ENCODE data around the gene EXOC7.

The EXOC7 gene

DNA sequence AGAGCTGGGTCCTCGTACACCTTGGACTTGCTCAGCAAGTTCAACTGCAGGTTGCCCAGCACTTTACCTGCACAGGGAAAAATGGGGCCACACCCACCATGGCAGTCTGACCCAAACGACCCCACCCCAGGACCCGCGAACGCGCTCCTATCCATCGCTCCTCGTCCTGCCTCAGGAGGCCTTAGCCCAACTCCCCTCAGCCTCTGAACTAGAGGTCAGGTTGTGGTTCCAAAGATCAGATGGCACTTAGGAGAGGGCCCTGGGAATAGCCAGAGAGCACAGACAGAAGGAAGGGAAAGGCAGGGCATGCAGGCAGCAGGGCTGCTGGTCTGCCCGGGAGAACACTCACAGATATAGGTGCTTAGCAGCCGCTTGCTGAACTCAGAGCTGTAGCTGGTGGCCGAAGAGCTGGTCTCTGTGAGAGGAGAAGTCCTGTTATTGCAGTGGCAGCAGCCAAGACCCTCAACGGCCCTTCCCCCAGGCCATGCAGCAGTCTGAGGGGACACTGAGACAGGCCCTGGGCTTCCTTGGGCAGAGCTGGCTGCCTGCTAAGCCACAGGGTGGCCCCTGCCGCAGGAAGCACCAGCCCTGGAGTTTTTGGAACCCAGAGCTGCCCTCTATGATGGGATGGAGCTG, 17.7 kb downstream of the EXOC7 start:
- no peak for DNase-seq
- CTCF ChIA-PET: no interaction called here
- Histone ChIP-seq H3K36me3 (ENCODE audit: control insufficient read depth in 4 of 4, insufficient read depth in 4 of 4, low read length in 3 of 4) (peaks cover 6 to 91% (median 71%) of the 10 kb centered on the region in 4 experiments), H3K4me1 (ENCODE audit: control extremely low read depth in 1 of 4, control insufficient read depth in 4 of 4, insufficient read depth in 4 of 4, low read length in 3 of 4) (no peaks in the 10 kb centered on the region), H3K27ac (ENCODE audit: insufficient read depth in 1 of 2, low read depth in 1 of 2, low read length in 2 of 2, poor library complexity in 1 of 2, severe bottlenecking in 2 of 2) (no peak overlapping the region), H3K9me3 (ENCODE audit: control extremely low read depth in 1 of 5, control insufficient read depth in 4 of 5, insufficient read depth in 2 of 5, low read depth in 1 of 5, low read length in 4 of 5) (no peaks in the 10 kb centered on the region), H3K27me3 (replicated peaks in 2 of 5; ENCODE audit: control insufficient read depth in 4 of 5, insufficient read depth in 5 of 5, low read length in 4 of 5) (no peaks in the 10 kb centered on the region), H3K4me3 (ENCODE audit: control insufficient read depth in 1 of 7, extremely low read depth in 1 of 7, insufficient read depth in 4 of 7, low read depth in 2 of 7, low read length in 6 of 7) (no peak overlapping the region)
- WGBS (ENCODE audit: insufficient coverage): 94% methylated on average over 13 of the region's 13 CpGs
- POLR2A ChIA-PET: interaction anchor here (0.5 kb wide), 1 partner anchor 122 kb away, joined by 3 read pairs; no protein-coding TSS in a partner anchor

GRCh38 chr17:76085066-76085730, 18.4 kb downstream of the EXOC7 start:
- CTCF ChIA-PET: no interaction called here
- POLR2A ChIA-PET: no interaction called here
- H3K4me3 ChIP-seq (ENCODE audit: control insufficient read depth in 1 of 7, extremely low read depth in 1 of 7, insufficient read depth in 4 of 7, low read depth in 2 of 7, low read length in 6 of 7): no peak overlapping the region
- H3K27me3 ChIP-seq (replicated peaks in 2 of 5; ENCODE audit: control insufficient read depth in 4 of 5, insufficient read depth in 5 of 5, low read length in 4 of 5): peaks cover 0 to 6% (median 0%) of the 10 kb centered on the region in 5 experiments
- WGBS (ENCODE audit: insufficient coverage): 85% methylated on average over 14 of the region's 17 CpGs
- H3K4me1 ChIP-seq (ENCODE audit: control extremely low read depth in 1 of 4, control insufficient read depth in 4 of 4, insufficient read depth in 4 of 4, low read length in 3 of 4): peaks cover 0 to 5% (median 3%) of the 10 kb centered on the region in 4 experiments
- no peak for DNase-seq
- peaks cover 6 to 84% (median 68%) of the 10 kb centered on the region in 4 experiments for H3K36me3 ChIP-seq (ENCODE audit: control insufficient read depth in 4 of 4, insufficient read depth in 4 of 4, low read length in 3 of 4)
- H3K27ac ChIP-seq (ENCODE audit: insufficient read depth in 1 of 2, low read depth in 1 of 2, low read length in 2 of 2, poor library complexity in 1 of 2, severe bottlenecking in 2 of 2): no peak overlapping the region
- H3K9me3 ChIP-seq (ENCODE audit: control extremely low read depth in 1 of 5, control insufficient read depth in 4 of 5, insufficient read depth in 2 of 5, low read depth in 1 of 5, low read length in 4 of 5): no peaks in the 10 kb centered on the region

GRCh38 chr17:76083536-76084182, 19.9 kb downstream of the EXOC7 start:
- Histone ChIP-seq H3K36me3 (ENCODE audit: control insufficient read depth in 4 of 4, insufficient read depth in 4 of 4, low read length in 3 of 4) (peaks cover 6 to 69% (median 56%) of the 10 kb centered on the region in 4 experiments), H3K9me3 (ENCODE audit: control extremely low read depth in 1 of 5, control insufficient read depth in 4 of 5, insufficient read depth in 2 of 5, low read depth in 1 of 5, low read length in 4 of 5) (no peaks in the 10 kb centered on the region), H3K4me3 (ENCODE audit: control insufficient read depth in 1 of 7, extremely low read depth in 1 of 7, insufficient read depth in 4 of 7, low read depth in 2 of 7, low read length in 6 of 7) (no peak overlapping the region), H3K27ac (ENCODE audit: insufficient read depth in 1 of 2, low read depth in 1 of 2, low read length in 2 of 2, poor library complexity in 1 of 2, severe bottlenecking in 2 of 2) (no peak overlapping the region), H3K4me1 (ENCODE audit: control extremely low read depth in 1 of 4, control insufficient read depth in 4 of 4, insufficient read depth in 4 of 4, low read length in 3 of 4) (peaks cover 2 to 16% (median 13%) of the 10 kb centered on the region in 4 experiments), H3K27me3 (replicated peaks in 2 of 5; ENCODE audit: control insufficient read depth in 4 of 5, insufficient read depth in 5 of 5, low read length in 4 of 5) (peaks cover 0 to 21% (median 12%) of the 10 kb centered on the region in 5 experiments)
- WGBS (ENCODE audit: insufficient coverage): 89% methylated on average over 10 of the region's 15 CpGs
- POLR2A ChIA-PET: interaction anchor here (1.0 kb wide), 1 partner anchor 64 kb away, joined by 3 read pairs; no protein-coding TSS in a partner anchor
- no peak for DNase-seq
- CTCF ChIA-PET: interaction anchor here (0.6 to 1.0 kb wide), 2 partner anchors 9 to 246 kb away, joined by 3 read pairs; no protein-coding TSS in a partner anchor

GRCh38 chr17:76082326-76083251, 21.0 kb downstream of the EXOC7 start:
- H3K9me3 ChIP-seq (ENCODE audit: control extremely low read depth in 1 of 5, control insufficient read depth in 4 of 5, insufficient read depth in 2 of 5, low read depth in 1 of 5, low read length in 4 of 5): no peaks in the 10 kb centered on the region
- WGBS (ENCODE audit: insufficient coverage): 92% methylated on average over 20 of the region's 20 CpGs
- DNase-seq: no peak
- no peak overlapping the region for H3K27ac ChIP-seq (ENCODE audit: insufficient read depth in 1 of 2, low read depth in 1 of 2, low read length in 2 of 2, poor library complexity in 1 of 2, severe bottlenecking in 2 of 2)
- H3K4me1 ChIP-seq (ENCODE audit: control extremely low read depth in 1 of 4, control insufficient read depth in 4 of 4, insufficient read depth in 4 of 4, low read length in 3 of 4): peaks cover 2 to 16% (median 13%) of the 10 kb centered on the region in 4 experiments
- no peak overlapping the region for H3K4me3 ChIP-seq (ENCODE audit: control insufficient read depth in 1 of 7, extremely low read depth in 1 of 7, insufficient read depth in 4 of 7, low read depth in 2 of 7, low read length in 6 of 7)
- POLR2A ChIA-PET: interaction anchor here (1.0 kb wide), 1 partner anchor 63 kb away, joined by 3 read pairs; no protein-coding TSS in a partner anchor
- peaks cover 0 to 58% (median 47%) of the 10 kb centered on the region in 4 experiments for H3K36me3 ChIP-seq (ENCODE audit: control insufficient read depth in 4 of 4, insufficient read depth in 4 of 4, low read length in 3 of 4)
- peaks cover 0 to 32% (median 19%) of the 10 kb centered on the region in 5 experiments for H3K27me3 ChIP-seq (replicated peaks in 2 of 5; ENCODE audit: control insufficient read depth in 4 of 5, insufficient read depth in 5 of 5, low read length in 4 of 5)
- CTCF ChIA-PET: interaction anchor here (1.0 kb wide), 1 partner anchor 10 kb away, joined by 3 read pairs; no protein-coding TSS in a partner anchor

GRCh38 chr17:76081295-76082210, 22.0 kb downstream of the EXOC7 start:
- Histone ChIP-seq H3K9me3 (ENCODE audit: control extremely low read depth in 1 of 5, control insufficient read depth in 4 of 5, insufficient read depth in 2 of 5, low read depth in 1 of 5, low read length in 4 of 5) (no peaks in the 10 kb centered on the region), H3K4me1 (ENCODE audit: control extremely low read depth in 1 of 4, control insufficient read depth in 4 of 4, insufficient read depth in 4 of 4, low read length in 3 of 4) (peaks cover 2 to 25% (median 20%) of the 10 kb centered on the region in 4 experiments), H3K36me3 (ENCODE audit: control insufficient read depth in 4 of 4, insufficient read depth in 4 of 4, low read length in 3 of 4) (peaks cover 0 to 48% (median 38%) of the 10 kb centered on the region in 4 experiments), H3K27ac (ENCODE audit: insufficient read depth in 1 of 2, low read depth in 1 of 2, low read length in 2 of 2, poor library complexity in 1 of 2, severe bottlenecking in 2 of 2) (no peak overlapping the region), H3K4me3 (ENCODE audit: control insufficient read depth in 1 of 7, extremely low read depth in 1 of 7, insufficient read depth in 4 of 7, low read depth in 2 of 7, low read length in 6 of 7) (no peak overlapping the region), H3K27me3 (replicated peaks in 2 of 5; ENCODE audit: control insufficient read depth in 4 of 5, insufficient read depth in 5 of 5, low read length in 4 of 5) (peaks cover 0 to 42% (median 26%) of the 10 kb centered on the region in 5 experiments)
- ChIA-PET POLR2A (no interaction called here), CTCF (interaction anchor here (0.6 to 2.0 kb wide), 2 partner anchors 13 to 334 kb away, joined by 3 to 7 read pairs; no protein-coding TSS in a partner anchor)
- WGBS (ENCODE audit: insufficient coverage): 93% methylated on average over 24 of the region's 27 CpGs
- no peak for DNase-seq
